K562 treated with DMSO at 1 percent for 48 hours (cell line): ENCODE results near the gene DNAJB9. TPM values are rescaled to one million over a fixed set of nuclear protein-coding genes. Genes with fewer than 3 reads are reported as not detected.

Experiments
- total RNA-seq: library from RNA; unstranded; fragments of 300-600 nt; gene quantifications from 2 replicates; pipeline ENCODE4 v1.2.3, GENCODE V29; 2022; ENCODE audit warnings: low replicate concordance; ENCODE audit errors: extremely low read depth

The DNAJB9 gene
- total RNA-seq = not detected in 2 replicates

GRCh38 chr7:108569381-108570145, at the start of gene DNAJB9, which contains the start of gene THAP5:
TSS of gene DNAJB9 (plus strand) at chr7:108569874. CDS start at chr7:108571727, 1,853 bp downstream.
TSS of gene THAP5 (minus strand) at chr7:108569706. CDS start at chr7:108569569, 137 bp downstream.

GRCh38 chr7:108525985-108526767, 43.5 kb upstream of the DNAJB9 start, which contains the start of gene PNPLA8:
TSS of gene PNPLA8 (minus strand) at chr7:108526135. CDS start at chr7:108515491, 10,644 bp downstream.

Other genes with a start within 250 kb of the DNAJB9 start
- not detected in 2 replicates for gene NRCAM, start 113.4 kb upstream of the DNAJB9 start, total RNA-seq
- not detected in 2 replicates for gene PNPLA8, start 43.7 kb upstream of the DNAJB9 start, total RNA-seq
- not detected in 2 replicates for gene THAP5, start 168 bp upstream of the DNAJB9 start, total RNA-seq